H9 (cell line): ENCODE results near the gene VWA8. TPM values are rescaled to one million over a fixed set of nuclear protein-coding genes. Genes with fewer than 3 reads are reported as not detected.

Experiments used
- DNase-seq: peaks from one replicate; pipeline ENCODE4 v3.0.0-alpha.2; 2017
- H2AFZ ChIP-seq: one replicate; pipeline ENCODE4 v1.6.1; 2013; ENCODE audit warnings: mild to moderate bottlenecking, low read length, control low read depth, moderate library complexity
- H2AK5ac ChIP-seq: 2 replicates; pipeline ENCODE4 v1.6.1; 2013; ENCODE audit warnings: low read length, control low read depth, mixed read lengths; ENCODE audit not compliant: insufficient read length
- H2BK120ac ChIP-seq: one replicate; pipeline ENCODE4 v1.6.1; 2013; ENCODE audit warnings: low read depth, mild to moderate bottlenecking, low read length, control low read depth, inconsistent platforms; ENCODE audit not compliant: poor library complexity, severe bottlenecking
- H2BK12ac ChIP-seq: 2 replicates; pipeline ENCODE4 v1.6.1; 2013; ENCODE audit warnings: low read length, control low read depth, mixed read lengths, low read depth; ENCODE audit not compliant: insufficient read length
- H2BK15ac ChIP-seq: 2 replicates; pipeline ENCODE4 v1.6.1; 2013; ENCODE audit warnings: low read depth, low read length, control low read depth
- H2BK20ac ChIP-seq: one replicate; pipeline ENCODE4 v1.6.1; 2013; ENCODE audit warnings: low read depth, mild to moderate bottlenecking, low read length, control low read depth, inconsistent platforms; ENCODE audit not compliant: poor library complexity, severe bottlenecking
- H2BK5ac ChIP-seq: 2 replicates; pipeline ENCODE4 v1.6.1; 2013; ENCODE audit warnings: low read length, control low read depth, mixed read lengths; ENCODE audit not compliant: insufficient read length
- H3K14ac ChIP-seq: 2 replicates; pipeline ENCODE4 v1.6.1; 2013; ENCODE audit warnings: low read length, control low read depth; ENCODE audit not compliant: insufficient read depth
- H3K18ac ChIP-seq: 2 replicates; pipeline ENCODE4 v1.6.1; 2013; ENCODE audit warnings: low read depth, mild to moderate bottlenecking, mixed read lengths, low read length, control low read depth; ENCODE audit not compliant: insufficient read length
- H3K23ac ChIP-seq: 2 replicates; pipeline ENCODE4 v1.6.1; 2013; ENCODE audit warnings: low read length, control low read depth, mixed read lengths, low read depth; ENCODE audit not compliant: insufficient read length
- H3K23me2 ChIP-seq: 2 replicates; pipeline ENCODE4 v1.6.1; 2013; ENCODE audit warnings: low read depth, mild to moderate bottlenecking, mixed read lengths, low read length, control low read depth; ENCODE audit not compliant: insufficient read length, poor library complexity, severe bottlenecking
- H3K27ac ChIP-seq: 2 replicates; pipeline ENCODE4 v1.5.1; 2013; ENCODE audit warnings: low read length, control low read depth, mixed read lengths, low read depth; ENCODE audit not compliant: insufficient read length
- H3K27me3 ChIP-seq: 2 replicates; pipeline ENCODE4 v1.6.1; 2013; ENCODE audit warnings: low read length, control low read depth, inconsistent platforms; ENCODE audit not compliant: insufficient read depth
- H3K4ac ChIP-seq: 2 replicates; pipeline ENCODE4 v1.6.1; 2013; ENCODE audit warnings: low read depth, mild to moderate bottlenecking, control low read depth, inconsistent platforms, low read length, moderate library complexity
- H3K4me1 ChIP-seq: 2 replicates; pipeline ENCODE4 v1.6.1; 2013; ENCODE audit warnings: low read length, control low read depth, inconsistent platforms; ENCODE audit not compliant: insufficient read depth
- H3K4me2 ChIP-seq: 2 replicates; pipeline ENCODE4 v1.6.1; 2013; ENCODE audit warnings: low read length, control low read depth, mixed read lengths; ENCODE audit not compliant: insufficient read length, insufficient read depth
- H3K56ac ChIP-seq: 2 replicates; pipeline ENCODE4 v1.6.1; 2013; ENCODE audit warnings: low read depth, mild to moderate bottlenecking, mixed read lengths, low read length, control low read depth; ENCODE audit not compliant: insufficient read length
- H3K79me1 ChIP-seq: 2 replicates; pipeline ENCODE4 v1.6.1; 2013; ENCODE audit warnings: low read depth, mild to moderate bottlenecking, moderate library complexity, low read length, control low read depth, inconsistent platforms; ENCODE audit not compliant: insufficient read depth, poor library complexity, severe bottlenecking
- H3K79me2 ChIP-seq: 2 replicates; pipeline ENCODE4 v1.6.1; 2013; ENCODE audit warnings: low read length, control low read depth, inconsistent platforms; ENCODE audit not compliant: insufficient read depth
- H3K9ac ChIP-seq: 2 replicates; pipeline ENCODE4 v1.6.1; 2013; ENCODE audit warnings: low read length, control low read depth, mixed read lengths; ENCODE audit not compliant: insufficient read length; ENCODE audit errors: extremely low read depth
- H3K9me3 ChIP-seq: one replicate; pipeline ENCODE4 v1.6.1; 2013; ENCODE audit warnings: low read depth, low read length, inconsistent platforms; ENCODE audit not compliant: control insufficient read depth
- H3T11ph ChIP-seq: one replicate; pipeline ENCODE4 v1.6.1; 2013; ENCODE audit warnings: mild to moderate bottlenecking, low read length, control low read depth, inconsistent platforms
- H4K20me1 ChIP-seq: one replicate; pipeline ENCODE4 v1.6.1; 2013; ENCODE audit not compliant: control insufficient read depth, insufficient read length, insufficient read depth
- H4K5ac ChIP-seq: 2 replicates; pipeline ENCODE4 v1.6.1; 2013; ENCODE audit warnings: low read depth, mild to moderate bottlenecking, mixed read lengths, low read length, control low read depth; ENCODE audit not compliant: insufficient read length
- H4K8ac ChIP-seq: replicated peaks from 2 replicates; pipeline ENCODE4 v1.6.1; 2013; ENCODE audit warnings: low read length, control low read depth, mixed read lengths, low read depth; ENCODE audit not compliant: insufficient read length
- H4K91ac ChIP-seq: 2 replicates; pipeline ENCODE4 v1.6.1; 2013; ENCODE audit warnings: low read depth, mild to moderate bottlenecking, moderate library complexity, mixed read lengths, low read length, control low read depth; ENCODE audit not compliant: insufficient read length
- H3K27ac Mint-ChIP-seq, 3 experiments: 2 replicates in 2 of 3; 3 replicates in 1 of 3; pipeline ENCODE4 v1.8.0; 2020 to 2021; ENCODE audit warnings: mixed read lengths in 3 of 3, mild to moderate bottlenecking in 1 of 3, moderate library complexity in 1 of 3
- H3K27me3 Mint-ChIP-seq: 2 replicates; pipeline ENCODE4 v1.8.0; 2021; ENCODE audit warnings: low read depth, mild to moderate bottlenecking, moderate library complexity, mixed read lengths
- H3K36me3 Mint-ChIP-seq, 3 experiments: 2 replicates in 2 of 3; 3 replicates in 1 of 3; pipeline ENCODE4 v1.8.0; 2020 to 2021; ENCODE audit warnings: low read depth in 3 of 3, mixed read lengths in 3 of 3; ENCODE audit not compliant: insufficient read depth in 1 of 3
- H3K4me1 Mint-ChIP-seq, 2 experiments: 2 replicates each; pipeline ENCODE4 v1.8.0; 2020; ENCODE audit warnings: mixed read lengths in 2 of 2
- H3K4me3 Mint-ChIP-seq, 2 experiments: 2 replicates in 1 of 2; 3 replicates in 1 of 2; pipeline ENCODE4 v1.8.0; 2020 to 2021; ENCODE audit warnings: mild to moderate bottlenecking in 2 of 2, mixed read lengths in 2 of 2, moderate library complexity in 1 of 2
- H3K9me3 Mint-ChIP-seq, 2 experiments: 2 replicates in 1 of 2; 3 replicates in 1 of 2; pipeline ENCODE4 v1.8.0; 2020; ENCODE audit warnings: mild to moderate bottlenecking in 2 of 2, mixed read lengths in 2 of 2, moderate library complexity in 1 of 2
- CTCF ChIP-seq: fragments of 200-600 bp; sonication (generic); conservative IDR thresholded peaks from 3 replicates; pipeline ENCODE4 v1.8.0; 2021; ENCODE audit warnings: antibody characterized with exemption, mild to moderate bottlenecking
- WGBS: extraction: QIAGEN DNeasy Blood & Tissue Kit; methylation state at CpG from one replicate; pipeline ENCODE4 v1.1.7; 2013; ENCODE audit warnings: missing lambda C conversion rate, low lambda C conversion rate, mixed read lengths; ENCODE audit not compliant: insufficient read length; ENCODE audit errors: extremely low coverage; 5-methylcytosine and 5-hydroxymethylcytosine counted together
- total RNA-seq: library from RNA; stranded (reverse); gene quantifications from 2 replicates; pipeline ENCODE4 v1.2.1, GENCODE V29; 2021

Gene VWA8
- total RNA-seq, 1 experiment from 2014 or later, result 17.4 TPM

DNA sequence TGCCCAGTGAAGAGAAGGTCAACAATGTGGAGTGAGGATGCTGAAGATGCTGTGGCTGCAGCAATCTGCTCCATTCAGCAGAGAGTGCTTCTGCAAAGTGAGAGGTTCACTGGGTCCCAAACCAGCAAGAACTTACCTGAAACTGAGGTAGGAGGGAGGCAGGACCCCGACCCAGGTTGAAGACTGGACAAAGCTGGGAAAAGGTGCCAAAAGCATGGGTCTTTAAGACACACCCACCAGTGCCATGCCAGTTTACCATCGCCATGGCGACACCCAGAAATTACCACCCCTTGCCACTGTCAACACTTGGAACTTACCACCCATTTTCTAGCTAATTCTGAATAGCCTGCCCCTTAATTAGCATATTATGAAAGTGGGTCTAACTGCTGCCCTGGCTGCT is 432.9 kb downstream of the VWA8 start:
- Histone ChIP-seq H3K56ac (no peak overlapping the region), H4K20me1 (no peaks in the 10 kb centered on the region), H3K9ac (no peak overlapping the region), H2BK20ac (no peak overlapping the region), H4K5ac (no peak overlapping the region), H2AK5ac (no peak overlapping the region), H2BK15ac (no peak overlapping the region), H3K23me2 (no peaks in the 10 kb centered on the region), H3K27me3 (no peaks in the 10 kb centered on the region), H3K23ac (no peak overlapping the region), H4K8ac (no peak overlapping the region), H3K79me2 (no peaks in the 10 kb centered on the region), H4K91ac (no peak overlapping the region), H3T11ph (no peak overlapping the region), H3K9me3 (no peaks in the 10 kb centered on the region), H3K4ac (no peak overlapping the region), H3K79me1 (no peaks in the 10 kb centered on the region), H3K4me2 (no peak overlapping the region), H3K27ac (no peak overlapping the region), H3K14ac (no peak overlapping the region), H3K4me1 (no peaks in the 10 kb centered on the region), H2BK120ac (no peak overlapping the region), H3K18ac (no peak overlapping the region), H2BK5ac (no peak overlapping the region), H2AFZ (no peak overlapping the region), H2BK12ac (no peak overlapping the region)
- WGBS, result no CpG with 5 or more reads among the region's 3 CpGs
- Mint-ChIP-seq H3K27me3 (peaks cover 3% of the 10 kb centered on the region), H3K9me3 (no peaks in the 10 kb centered on the region), H3K36me3 (no peaks in the 10 kb centered on the region), H3K4me3 (no peak overlapping the region), H3K4me1 (peaks cover 8 to 9% of the 10 kb centered on the region in 2 experiments), H3K27ac (no peak overlapping the region; a peak in 2 of 7 replicates)
- no peak for DNase-seq
- TF ChIP-seq CTCF, result no peak
